ENCODE results near the gene PHACTR2. TPM values are rescaled to one million over a fixed set of nuclear protein-coding genes. Genes with fewer than 3 reads are reported as not detected.
"Not testable (repeated sequence)": the region's sequence is repeated elsewhere in the genome, so short reads cannot be mapped to it uniquely, and the experiment has no call there.

Gene PHACTR2
- total RNA-seq, 2 experiments from 2014 or later: 19.6 to 25.0 TPM

DNA sequence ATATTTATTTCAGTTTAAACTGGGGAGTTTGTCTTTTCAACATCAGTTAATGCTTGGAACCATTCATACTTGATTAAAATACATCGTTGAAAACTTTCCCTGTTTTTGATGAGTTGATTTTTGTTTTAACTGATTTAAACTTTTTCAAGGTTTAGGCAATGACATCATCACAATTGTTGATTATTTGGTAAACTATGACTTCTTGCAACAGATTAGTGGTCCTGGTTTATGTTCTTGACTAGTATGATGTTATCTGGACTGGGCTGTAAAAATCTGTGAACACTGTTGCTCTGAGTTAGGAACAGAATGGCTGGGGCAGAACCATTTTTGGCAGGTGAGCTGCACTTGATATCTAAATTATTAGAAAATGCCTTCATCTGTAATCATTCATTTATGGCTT, 186.5 kb downstream of the PHACTR2 start, which contains the start of gene ZC2HC1B:
Gene ZC2HC1B (plus strand): TSS at position 241 of the 400 bp plus-strand sequence. CDS start 66 bp downstream, at position 307.
- ATAC-seq (ENCODE audit: poor library complexity) (no peak), DNase-seq (no peak)
- Mint-ChIP-seq H3K36me3 (ENCODE audit: low read depth) (peaks cover 90% of the 10 kb centered on the region), H3K4me1 (ENCODE audit: low read depth) (no peaks in the 10 kb centered on the region), H3K27me3 (no peaks in the 10 kb centered on the region), H3K4me3 (no peak within 1 kb of the TSS), H3K27ac (no peak within 1 kb of the TSS), H3K9me3 (peaks cover 9% of the 10 kb centered on the region)
- intact Hi-C loops (cut with DNase I, micrococcal nuclease): no loop called here
- CTCF ChIA-PET: no interaction called here
- Histone ChIP-seq H3K4me1 (ENCODE audit: insufficient read depth, low read length) (no peaks in the 10 kb centered on the region), H3K27ac (ENCODE audit: low read depth in 1 of 2, low read length in 2 of 2) (no peak within 1 kb of the TSS), H3K9me3 (ENCODE audit: control insufficient read depth in 1 of 2, insufficient read depth in 1 of 2, low read length in 2 of 2) (no peaks in the 10 kb centered on the region), H3K27me3 (ENCODE audit: control insufficient read depth in 1 of 2, insufficient read depth in 2 of 2, low read length in 2 of 2) (no peaks in the 10 kb centered on the region), H3K4me3 (ENCODE audit: low read length) (no peak within 1 kb of the TSS), H3K36me3 (ENCODE audit: insufficient read depth, low read length) (peaks cover 54% of the 10 kb centered on the region)
- no peak for TF ChIP-seq CTCF (IDR thresholded peaks at IDR 0.05)
- POLR2A ChIA-PET: no interaction called here

DNA sequence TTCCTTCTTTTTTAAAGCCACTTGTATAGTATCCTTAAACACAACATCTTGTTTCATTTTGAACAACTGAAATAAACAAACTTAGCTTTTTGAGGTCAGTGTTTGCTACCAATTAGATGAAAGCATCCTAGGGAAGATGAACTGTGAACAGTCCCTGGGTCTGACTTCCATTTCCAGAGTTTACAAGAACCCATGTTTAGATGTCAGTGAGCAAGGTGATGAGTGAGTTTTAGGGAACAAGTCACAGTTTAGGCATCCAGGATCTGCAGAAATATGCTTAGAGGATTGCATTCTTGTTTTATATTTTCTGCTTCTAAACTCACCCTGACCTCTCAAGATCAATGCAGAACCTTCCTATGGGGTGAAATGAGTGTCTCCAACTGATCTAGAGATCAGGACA, 189.5 kb downstream of the PHACTR2 start:
- ATAC-seq (ENCODE audit: poor library complexity) (no peak), DNase-seq (no peak)
- CTCF ChIA-PET: no interaction called here
- H3K27me3 ChIP-seq (ENCODE audit: control insufficient read depth in 1 of 2, insufficient read depth in 2 of 2, low read length in 2 of 2): no peaks in the 10 kb centered on the region
- Mint-ChIP-seq H3K4me1 (ENCODE audit: low read depth) (no peaks in the 10 kb centered on the region), H3K4me3 (no peak overlapping the region), H3K36me3 (ENCODE audit: low read depth) (peaks cover 63% of the 10 kb centered on the region), H3K27me3 (no peaks in the 10 kb centered on the region), H3K9me3 (peaks cover 9% of the 10 kb centered on the region), H3K27ac (no peak overlapping the region)
- no peak for TF ChIP-seq CTCF (IDR thresholded peaks at IDR 0.05)
- H3K4me1 ChIP-seq (ENCODE audit: insufficient read depth, low read length): no peaks in the 10 kb centered on the region
- no peak overlapping the region for H3K4me3 ChIP-seq (ENCODE audit: low read length)
- intact Hi-C loops (cut with DNase I, micrococcal nuclease): no loop called here
- POLR2A ChIA-PET: no interaction called here
- no peaks in the 10 kb centered on the region for H3K9me3 ChIP-seq (ENCODE audit: control insufficient read depth in 1 of 2, insufficient read depth in 1 of 2, low read length in 2 of 2)
- peaks cover 27% of the 10 kb centered on the region for H3K36me3 ChIP-seq (ENCODE audit: insufficient read depth, low read length)
- H3K27ac ChIP-seq (ENCODE audit: low read depth in 1 of 2, low read length in 2 of 2): no peak overlapping the region

DNA sequence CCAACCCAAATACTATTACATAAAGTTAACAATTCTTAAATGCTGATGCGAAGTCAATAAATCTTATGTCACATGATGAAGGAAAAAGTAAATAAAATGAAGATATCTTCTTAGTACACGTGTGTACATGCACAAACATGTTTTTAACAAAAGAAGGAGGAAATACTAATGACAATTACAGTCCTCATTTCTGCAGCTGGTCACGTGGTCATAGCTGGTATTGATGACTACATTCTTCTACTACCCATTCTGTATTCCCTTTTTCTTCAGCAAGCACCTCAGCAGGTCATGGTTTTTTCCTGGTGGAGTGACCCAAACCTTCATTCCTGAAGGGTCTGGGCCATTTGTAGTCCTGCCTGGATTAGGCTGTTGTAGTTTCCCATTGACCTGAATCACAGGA, 191.0 kb downstream of the PHACTR2 start:
- POLR2A ChIA-PET; intact Hi-C loops (cut with DNase I, micrococcal nuclease): not testable (repeated sequence)

DNA sequence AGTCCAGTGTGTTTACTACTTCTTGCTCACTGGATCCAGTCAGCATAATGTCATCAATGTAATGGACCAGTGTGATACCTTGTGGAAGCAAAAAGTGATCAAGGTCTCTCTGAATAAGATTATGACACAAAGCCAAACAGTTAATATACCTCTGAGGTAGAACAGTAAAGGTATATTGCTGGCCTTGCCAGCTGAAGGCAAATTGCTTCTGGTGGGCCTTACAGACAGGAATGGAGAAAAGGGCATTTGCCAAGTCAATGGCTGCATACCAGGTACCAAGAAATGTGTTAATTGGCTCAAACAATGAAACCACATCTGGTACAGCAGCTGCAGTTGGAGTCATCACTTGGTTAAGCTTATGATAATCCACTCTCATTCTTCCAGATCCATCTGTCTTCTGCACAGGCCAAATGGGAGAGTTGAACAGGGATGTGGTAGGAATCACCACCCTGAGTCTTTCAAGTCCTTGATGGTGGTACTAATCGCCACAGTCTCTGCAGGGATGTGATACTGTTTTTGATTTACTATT, 193.5 kb downstream of the PHACTR2 start:
- H3K36me3 ChIP-seq (ENCODE audit: insufficient read depth, low read length); H3K27ac Mint-ChIP-seq; H3K4me1 ChIP-seq (ENCODE audit: insufficient read depth, low read length); H3K4me3 Mint-ChIP-seq; H3K9me3 Mint-ChIP-seq; ATAC-seq (ENCODE audit: poor library complexity); intact Hi-C loops (cut with DNase I, micrococcal nuclease); POLR2A ChIA-PET; DNase-seq; H3K27ac ChIP-seq (ENCODE audit: low read depth in 1 of 2, low read length in 2 of 2); H3K27me3 Mint-ChIP-seq; H3K4me1 Mint-ChIP-seq (ENCODE audit: low read depth); CTCF ChIA-PET; H3K27me3 ChIP-seq (ENCODE audit: control insufficient read depth in 1 of 2, insufficient read depth in 2 of 2, low read length in 2 of 2); H3K4me3 ChIP-seq (ENCODE audit: low read length); H3K9me3 ChIP-seq (ENCODE audit: control insufficient read depth in 1 of 2, insufficient read depth in 1 of 2, low read length in 2 of 2): not testable (repeated sequence)
- peaks cover 27% of the 10 kb centered on the region for H3K36me3 Mint-ChIP-seq (ENCODE audit: low read depth)

More for the DNA sequence above, 191.0 kb downstream of the PHACTR2 start:
- H3K27me3 ChIP-seq (ENCODE audit: control insufficient read depth in 1 of 2, insufficient read depth in 2 of 2, low read length in 2 of 2); H3K4me1 ChIP-seq (ENCODE audit: insufficient read depth, low read length); H3K4me1 Mint-ChIP-seq (ENCODE audit: low read depth); ATAC-seq (ENCODE audit: poor library complexity); H3K4me3 Mint-ChIP-seq; H3K27ac ChIP-seq (ENCODE audit: low read depth in 1 of 2, low read length in 2 of 2); H3K9me3 ChIP-seq (ENCODE audit: control insufficient read depth in 1 of 2, insufficient read depth in 1 of 2, low read length in 2 of 2); CTCF ChIA-PET; H3K4me3 ChIP-seq (ENCODE audit: low read length); H3K9me3 Mint-ChIP-seq; H3K27ac Mint-ChIP-seq; DNase-seq; H3K27me3 Mint-ChIP-seq: not testable (repeated sequence)
- H3K36me3 Mint-ChIP-seq (ENCODE audit: low read depth): peaks cover 47% of the 10 kb centered on the region
- peaks cover 15% of the 10 kb centered on the region for H3K36me3 ChIP-seq (ENCODE audit: insufficient read depth, low read length)

Data from CD4-positive, alpha-beta T cell (primary cell).